HepG2 (cell line): Measurements from ENCODE around the gene ZNF561. TPM values are rescaled to one million over a fixed set of nuclear protein-coding genes. Genes with fewer than 3 reads are reported as not detected.

Experiments
- ATAC-seq: fragments of 200-7000 bp; cut with Tn5 transposase; 3 replicates; pipeline ENCODE4 v1.9.1; 2020; ENCODE audit warnings: mild to moderate bottlenecking, moderate library complexity
- BruUV-seq: library from RNA; stranded (reverse); fragments of 400-500 nt; replicated peaks from 2 replicates; lab custom pipeline; 2021; lab: Mats Ljungman, UMichigan
- CTCF ChIA-PET: fragments of 300-600 bp; formaldehyde crosslinking; extraction: SDS; loops from one replicate; lab custom pipeline; 2021; ENCODE audit warnings: low total read pairs, inconsistent platforms, low intra/inter-chr PET ratio; lab: Yijun Ruan, JAX
- POLR2A ChIA-PET: fragments of 350-600 bp; sonication (Branson Sonifier 250); formaldehyde crosslinking; loops from one replicate; lab custom pipeline; 2020; ENCODE audit warnings: antibody characterized with exemption, inconsistent platforms; lab: Yijun Ruan, JAX
- DNase-seq: peaks from one replicate; pipeline ENCODE4 v3.0.0-alpha.2; 2015; ENCODE audit warnings: low spot score
- FAIRE-seq: peaks from 3 replicates; lab custom pipeline; 2011; peaks lifted over from hg19 to GRCh38; lab: Jason Lieb, UNC
- H2AFZ ChIP-seq: one replicate; pipeline ENCODE4 v1.6.1; 2011; ENCODE audit warnings: low read length, inconsistent platforms
- H3K27ac ChIP-seq: fragments of 300-600 bp; 3 replicates; pipeline ENCODE4 v1.8.0; 2011; ENCODE audit warnings: mixed run types, mild to moderate bottlenecking, mixed read lengths, low read length, inconsistent platforms; ENCODE audit not compliant: insufficient read depth; ENCODE audit errors: extremely low read length
- H3K27me3 ChIP-seq, 2 experiments: fragments of 200-600 bp in 1 of 2; 2 replicates in 1 of 2; 3 replicates in 1 of 2; pipeline versions ENCODE4 v1.6.0 to v1.8.0; 2011; ENCODE audit warnings: low read length in 2 of 2, mild to moderate bottlenecking in 2 of 2, moderate library complexity in 2 of 2, inconsistent platforms in 1 of 2; ENCODE audit not compliant: insufficient read depth in 2 of 2, control insufficient read depth in 1 of 2
- H3K36me3 ChIP-seq, 2 experiments: fragments of 200-600 bp in 1 of 2; replicated peaks in 1 of 2; 2 replicates in 1 of 2; 3 replicates in 1 of 2; pipeline versions ENCODE4 v1.5.1 to v1.8.0; 2011; ENCODE audit warnings: low read length in 2 of 2, inconsistent platforms in 1 of 2; ENCODE audit not compliant: insufficient read depth in 2 of 2, control insufficient read depth in 1 of 2
- H3K4me1 ChIP-seq: 2 replicates; pipeline ENCODE4 v1.5.1; 2012; ENCODE audit warnings: low read length, inconsistent platforms; ENCODE audit not compliant: insufficient read depth
- H3K4me2 ChIP-seq: 2 replicates; pipeline ENCODE4 v1.6.0; 2011; ENCODE audit warnings: low read depth, low read length, inconsistent platforms
- H3K4me3 ChIP-seq, 3 experiments: fragments of 200-600 bp in 1 of 3; sonication (generic), shearing (Covaris generic) in 1 of 3; replicated peaks in 1 of 3; 2 replicates each; pipeline ENCODE4 v1.5.1; 2011 to 2016; ENCODE audit warnings: low read length in 3 of 3, inconsistent platforms in 2 of 3, low read depth in 2 of 3, mild to moderate bottlenecking in 2 of 3, control low read depth in 1 of 3, mixed read lengths in 1 of 3; ENCODE audit not compliant: insufficient read depth in 1 of 3
- H3K79me2 ChIP-seq: one replicate; pipeline ENCODE4 v1.6.1; 2011; ENCODE audit warnings: low read length, inconsistent platforms; ENCODE audit not compliant: insufficient read depth
- H3K9ac ChIP-seq: 2 replicates; pipeline ENCODE4 v1.6.0; 2011; ENCODE audit warnings: mild to moderate bottlenecking, low read depth, low read length, inconsistent platforms; ENCODE audit not compliant: insufficient read depth
- H3K9me3 ChIP-seq: 2 replicates; pipeline ENCODE4 v1.5.1; 2012; ENCODE audit warnings: mild to moderate bottlenecking, low read length
- H4K20me1 ChIP-seq: 2 replicates; pipeline ENCODE4 v1.6.0; 2011; ENCODE audit warnings: inconsistent platforms, mild to moderate bottlenecking, low read length, moderate library complexity; ENCODE audit not compliant: insufficient read depth
- CBX2 ChIP-seq, 2 experiments: fragments of 200-600 bp in 1 of 2; sonication (generic); formaldehyde crosslinking in 1 of 2; IDR thresholded peaks; 2 replicates each; pipeline versions ENCODE4 v1.7.0 to v1.8.1; 2018 to 2022; ENCODE audit warnings: low read depth in 2 of 2, low read length in 1 of 2, mild to moderate bottlenecking in 1 of 2, missing genetic modification reagents in 1 of 2
- HMG20A ChIP-seq: IDR thresholded peaks from 2 replicates; pipeline ENCODE4 v1.6.1; 2016; ENCODE audit warnings: borderline replicate concordance
- JUNB ChIP-seq: sonication (generic); formaldehyde crosslinking; IDR thresholded peaks from 2 replicates; pipeline ENCODE4 v1.8.0; 2022; ENCODE audit warnings: missing genetic modification reagents, mild to moderate bottlenecking, borderline replicate concordance
- KLF12 ChIP-seq: sonication (generic); formaldehyde crosslinking; IDR thresholded peaks from 2 replicates; pipeline ENCODE4 v1.4.0; 2020; ENCODE audit warnings: missing genetic modification reagents, borderline replicate concordance
- PAWR ChIP-seq: sonication (generic); formaldehyde crosslinking; IDR thresholded peaks from 2 replicates; pipeline ENCODE4 v1.4.0; 2020; ENCODE audit warnings: missing genetic modification reagents, mild to moderate bottlenecking, borderline replicate concordance
- POLR2G ChIP-seq: fragments of 200-400 bp; formaldehyde crosslinking; IDR thresholded peaks from 2 replicates; pipeline ENCODE4 v1.6.1; 2018; ENCODE audit warnings: mild to moderate bottlenecking, low read depth, low read length, moderate library complexity
- ZMYM4 ChIP-seq: sonication (generic); formaldehyde crosslinking; IDR thresholded peaks from 2 replicates; pipeline ENCODE4 v1.8.1; 2023; ENCODE audit warnings: mild to moderate bottlenecking, missing genetic modification reagents
- ZNF441 ChIP-seq: sonication (generic); formaldehyde crosslinking; IDR thresholded peaks from 2 replicates; pipeline ENCODE4 v1.7.0; 2021; ENCODE audit warnings: missing genetic modification reagents, borderline replicate concordance
- ZNF672 ChIP-seq: sonication (generic); formaldehyde crosslinking; IDR thresholded peaks from 2 replicates; pipeline ENCODE4 v1.8.1; 2022; ENCODE audit warnings: missing genetic modification reagents
- ZNF761 ChIP-seq: sonication (generic); formaldehyde crosslinking; conservative IDR thresholded peaks from 2 replicates; pipeline ENCODE4 v1.4.0; 2020; ENCODE audit warnings: mild to moderate bottlenecking, missing genetic modification reagents
- ZSCAN21 ChIP-seq: sonication (generic); formaldehyde crosslinking; IDR thresholded peaks from 2 replicates; pipeline ENCODE4 v1.8.0; 2022; ENCODE audit warnings: mild to moderate bottlenecking, missing genetic modification reagents, moderate library complexity, borderline replicate concordance
- WGBS: methylation state at CpG from one replicate; pipeline ENCODE4 v1.1.6; 2017; ENCODE audit warnings: low lambda C conversion rate; 5-methylcytosine and 5-hydroxymethylcytosine counted together
- in situ Hi-C: cut with HindIII; loops from 2 replicates; pipeline ENCODE4 v1.10.0; 2017; ENCODE audit warnings: low pct_unique_long_range_greater_than_20kb; ENCODE audit not compliant: extremely low pct_ligation_motif_present
- intact Hi-C: fragments of 100-400 bp; cut with micrococcal nuclease; formaldehyde crosslinking; loops from one replicate; pipeline ENCODE4 v1.10.0; 2022; ENCODE audit not compliant: unreplicated experiment
- polyA plus RNA-seq, 8 experiments: library from polyadenylated mRNA; depleted of rRNA in 3 of 8; stranded (reverse) in 7 of 8; unstranded in 1 of 8; fragments of >200 nt; fragmentation: Illumina TruSeq in 4 of 8; extraction: Trizol in 4 of 8; gene quantifications; 2 replicates each; pipeline versions ENCODE4 v1.2.1 to v1.2.3, GENCODE V29; 2011 to 2016; ENCODE audit warnings: low read depth in 4 of 8, missing spikeins in 1 of 8, mixed read lengths in 1 of 8; ENCODE audit not compliant: insufficient read depth in 1 of 8
- total RNA-seq, 5 experiments: library from RNA; depleted of rRNA; stranded (reverse); fragments of >200 nt; fragmentation: Illumina TruSeq; extraction: Trizol; gene quantifications; 2 replicates each; pipeline ENCODE4 v1.2.3, GENCODE V29; 2016; ENCODE audit warnings: low read depth in 1 of 5
- TF ChIP-seq, protein P1 (sequence below): sonication (generic); formaldehyde crosslinking; IDR thresholded peaks from 2 replicates; pipeline ENCODE4 v1.5.0; 2020; ENCODE audit warnings: missing genetic modification reagents

Gene ZNF561
- total and polyA plus RNA-seq, 2 of the 13 experiments (the other 11 are each of a cell fraction or from before 2014, with no cell fraction given), result 19.8 to 35.1 TPM

GRCh38 chr19:9608912-9609311, 12.1 kb downstream of the ZNF561 start:
- Histone ChIP-seq H3K9me3 (no peaks in the 10 kb centered on the region), H3K79me2 (no peaks in the 10 kb centered on the region), H3K27me3 (no peaks in the 10 kb centered on the region), H3K4me2 (no peak overlapping the region), H3K4me1 (no peaks in the 10 kb centered on the region), H3K36me3 (peaks cover 10 to 41% of the 10 kb centered on the region in 2 experiments), H4K20me1 (no peaks in the 10 kb centered on the region), H3K27ac (no peak overlapping the region), H3K9ac (no peak overlapping the region), H2AFZ (no peak overlapping the region), H3K4me3 (no peak overlapping the region)
- no peak for FAIRE-seq
- BruUV-seq, result no TSS peak
- in situ Hi-C loops, result no loop called here
- no peak for ATAC-seq
- 87% methylated on average over 2 of the region's 5 CpGs for WGBS
- CTCF ChIA-PET, result no interaction called here
- intact Hi-C loops, result no loop called here
- POLR2A ChIA-PET, result no interaction called here
- DNase-seq, result no peak
- TF ChIP-seq POLR2G, result 0 out of 2 replicates have a peak, but pooled peaks have one; percentile 23
- no peak for TF ChIP-seq JUNB (CRISPR knock-in tag)
- TF ChIP-seq ZNF672 (CRISPR knock-in tag), result no peak
- no peak for TF ChIP-seq ZNF441
- TF ChIP-seq, protein P1, sequence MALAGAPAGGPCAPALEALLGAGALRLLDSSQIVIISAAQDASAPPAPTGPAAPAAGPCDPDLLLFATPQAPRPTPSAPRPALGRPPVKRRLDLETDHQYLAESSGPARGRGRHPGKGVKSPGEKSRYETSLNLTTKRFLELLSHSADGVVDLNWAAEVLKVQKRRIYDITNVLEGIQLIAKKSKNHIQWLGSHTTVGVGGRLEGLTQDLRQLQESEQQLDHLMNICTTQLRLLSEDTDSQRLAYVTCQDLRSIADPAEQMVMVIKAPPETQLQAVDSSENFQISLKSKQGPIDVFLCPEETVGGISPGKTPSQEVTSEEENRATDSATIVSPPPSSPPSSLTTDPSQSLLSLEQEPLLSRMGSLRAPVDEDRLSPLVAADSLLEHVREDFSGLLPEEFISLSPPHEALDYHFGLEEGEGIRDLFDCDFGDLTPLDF, result no peak
- TF ChIP-seq HMG20A (CRISPR knock-in tag), result no peak
- peak; percentile 95; the same call in 1 of the 2 replicates for TF ChIP-seq ZNF761 (CRISPR knock-in tag)
- no peak for TF ChIP-seq PAWR (CRISPR knock-in tag)
- no peak for TF ChIP-seq CBX2 (IDR thresholded peaks at IDR 0.05; ENCODE audit: low read depth, low read length)
- TF ChIP-seq CBX2 (CRISPR knock-in tag; IDR thresholded peaks at IDR 0.05; ENCODE audit: low read depth), result no peak
- TF ChIP-seq ZSCAN21 (CRISPR knock-in tag), result no peak
- TF ChIP-seq ZMYM4, result no peak
- TF ChIP-seq KLF12 (CRISPR knock-in tag), result no peak
